ENCODE results near the gene INTS12. TPM values are rescaled to one million over a fixed set of nuclear protein-coding genes. Genes with fewer than 3 reads are reported as not detected.

The INTS12 gene
- polyA plus RNA-seq, 1 donor (not counting 4 experiments of a cell fraction or from before 2014, with no cell fraction given) = 39.8 TPM

DNA sequence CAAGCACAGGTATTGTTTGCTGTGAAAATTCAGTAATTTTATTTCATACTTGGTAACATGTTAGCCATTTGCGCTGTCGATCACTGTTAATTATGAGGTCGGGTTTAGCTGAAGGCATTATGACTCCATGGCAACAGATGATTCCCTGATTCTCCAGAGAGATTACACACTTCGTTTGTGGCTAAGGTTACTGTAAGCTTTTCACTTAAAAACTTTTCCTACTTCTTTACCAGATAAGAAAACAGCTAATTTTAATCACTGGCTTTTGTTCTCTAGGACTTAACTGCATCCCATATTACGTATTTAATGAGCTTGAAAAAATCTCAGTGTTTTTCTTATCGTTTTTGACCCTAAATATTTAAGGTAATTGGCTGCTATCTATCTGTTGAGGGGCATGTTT, 2.2 kb upstream of the INTS12 start:
- peak overlapping the region; percentile 94 for H3K4me2 ChIP-seq (ENCODE audit: control insufficient read depth, extremely low read depth, insufficient read depth, low read depth, low read length)
- DNase-seq (ENCODE audit: low read depth, low spot score) (no peak), FAIRE-seq (peak; percentile 73)
- H3K4me3 ChIP-seq (ENCODE audit: control insufficient read depth in 2 of 3, extremely low read depth in 1 of 3, insufficient read depth in 2 of 3, low read depth in 1 of 3, low read length in 3 of 3) = peak overlapping the region; percentile 4 to 95 (median 89)
- TF ChIP-seq, protein P1, sequence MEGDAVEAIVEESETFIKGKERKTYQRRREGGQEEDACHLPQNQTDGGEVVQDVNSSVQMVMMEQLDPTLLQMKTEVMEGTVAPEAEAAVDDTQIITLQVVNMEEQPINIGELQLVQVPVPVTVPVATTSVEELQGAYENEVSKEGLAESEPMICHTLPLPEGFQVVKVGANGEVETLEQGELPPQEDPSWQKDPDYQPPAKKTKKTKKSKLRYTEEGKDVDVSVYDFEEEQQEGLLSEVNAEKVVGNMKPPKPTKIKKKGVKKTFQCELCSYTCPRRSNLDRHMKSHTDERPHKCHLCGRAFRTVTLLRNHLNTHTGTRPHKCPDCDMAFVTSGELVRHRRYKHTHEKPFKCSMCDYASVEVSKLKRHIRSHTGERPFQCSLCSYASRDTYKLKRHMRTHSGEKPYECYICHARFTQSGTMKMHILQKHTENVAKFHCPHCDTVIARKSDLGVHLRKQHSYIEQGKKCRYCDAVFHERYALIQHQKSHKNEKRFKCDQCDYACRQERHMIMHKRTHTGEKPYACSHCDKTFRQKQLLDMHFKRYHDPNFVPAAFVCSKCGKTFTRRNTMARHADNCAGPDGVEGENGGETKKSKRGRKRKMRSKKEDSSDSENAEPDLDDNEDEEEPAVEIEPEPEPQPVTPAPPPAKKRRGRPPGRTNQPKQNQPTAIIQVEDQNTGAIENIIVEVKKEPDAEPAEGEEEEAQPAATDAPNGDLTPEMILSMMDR (optimal IDR thresholded peaks at IDR 0.05 in 1 of 3, IDR thresholded peaks at IDR 0.05 in 1 of 3, conservative IDR thresholded peaks at IDR 0.05 in 1 of 3; ENCODE audit: extremely low read depth in 1 of 3, insufficient read depth in 2 of 3, low read length in 3 of 3) = no peak
- no peak for TF ChIP-seq EZH2 (IDR thresholded peaks at IDR 0.05; ENCODE audit: low read length)
- H3K79me2 ChIP-seq (ENCODE audit: control insufficient read depth, insufficient read depth, low read length) = peaks cover 75% of the 10 kb centered on the region
- no peaks in the 10 kb centered on the region for H3K36me3 ChIP-seq (ENCODE audit: control insufficient read depth in 2 of 2, extremely low read depth in 1 of 2, insufficient read depth in 2 of 2, low read length in 2 of 2)
- H2AFZ ChIP-seq (ENCODE audit: control insufficient read depth, low read length) = peak overlapping the region; percentile 18
- no peaks in the 10 kb centered on the region for H4K20me1 ChIP-seq (ENCODE audit: control insufficient read depth, extremely low read depth, insufficient read depth, low read length)
- dilution Hi-C loops (cut with MboI; ENCODE audit: extremely low pct_ligation_motif_present, low sequenced_read_pairs) = no loop called here
- H3K4me1 ChIP-seq (ENCODE audit: control insufficient read depth, extremely low read depth, insufficient read depth, low read length) = peaks cover 33% of the 10 kb centered on the region
- no peaks in the 10 kb centered on the region for H3K27me3 ChIP-seq (ENCODE audit: control insufficient read depth, extremely low read depth, insufficient read depth, low read length)
- peak overlapping the region; percentile 67 for H3K27ac ChIP-seq (ENCODE audit: control insufficient read depth, insufficient read depth, low read length)
- H3K9ac ChIP-seq (ENCODE audit: control insufficient read depth, extremely low read depth, insufficient read depth, low read length) = peak overlapping the region; percentile 61
- no peaks in the 10 kb centered on the region for H3K9me1 ChIP-seq (ENCODE audit: control insufficient read depth, extremely low read depth, insufficient read depth, low read length)
- H3K9me3 ChIP-seq (ENCODE audit: control insufficient read depth, low read depth, low read length) = no peaks in the 10 kb centered on the region

DNA sequence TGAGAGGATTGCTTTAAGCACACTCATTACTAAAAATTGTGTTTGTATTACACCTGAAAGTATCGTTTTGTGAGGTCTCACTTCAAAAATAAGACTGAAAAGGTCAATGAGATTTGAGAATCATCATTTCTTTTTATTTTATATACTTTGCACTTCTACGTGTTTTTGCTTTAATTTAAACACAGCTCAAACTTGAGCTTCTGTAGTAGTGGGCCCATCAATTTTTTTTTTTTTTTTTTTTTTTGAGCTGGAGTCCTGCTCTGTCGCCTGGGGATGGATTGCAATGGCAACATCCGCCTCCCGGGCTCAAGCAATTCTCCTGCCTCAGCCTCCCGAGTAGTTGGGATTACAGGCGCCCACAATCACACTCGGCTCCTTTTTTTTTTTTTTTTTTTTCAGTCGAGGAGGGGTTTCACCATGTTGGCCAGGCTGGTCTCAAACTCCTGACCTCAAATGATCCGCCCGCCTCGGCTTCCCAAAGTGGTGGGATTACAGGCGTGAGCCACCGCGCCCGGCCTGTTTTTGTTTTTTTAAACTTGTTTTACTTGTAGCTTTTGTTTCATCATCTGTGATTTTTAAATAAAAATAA, 1.6 kb upstream of the INTS12 start:
- H3K79me2 ChIP-seq (ENCODE audit: control insufficient read depth, insufficient read depth, low read length) = peaks cover 80% of the 10 kb centered on the region
- H3K27me3 ChIP-seq (ENCODE audit: control insufficient read depth, extremely low read depth, insufficient read depth, low read length) = no peaks in the 10 kb centered on the region
- peak overlapping the region; percentile 72 to 95 (median 89) for H3K4me3 ChIP-seq (ENCODE audit: control insufficient read depth in 2 of 3, extremely low read depth in 1 of 3, insufficient read depth in 2 of 3, low read depth in 1 of 3, low read length in 3 of 3)
- H3K4me1 ChIP-seq (ENCODE audit: control insufficient read depth, extremely low read depth, insufficient read depth, low read length) = peaks cover 33% of the 10 kb centered on the region
- peak overlapping the region; percentile 61 for H3K9ac ChIP-seq (ENCODE audit: control insufficient read depth, extremely low read depth, insufficient read depth, low read length)
- TF ChIP-seq, protein P1 (optimal IDR thresholded peaks at IDR 0.05 in 1 of 3, IDR thresholded peaks at IDR 0.05 in 1 of 3, conservative IDR thresholded peaks at IDR 0.05 in 1 of 3; ENCODE audit: extremely low read depth in 1 of 3, insufficient read depth in 2 of 3, low read length in 3 of 3) = no peak
- no peak for TF ChIP-seq EZH2 (IDR thresholded peaks at IDR 0.05; ENCODE audit: low read length)
- no peaks in the 10 kb centered on the region for H4K20me1 ChIP-seq (ENCODE audit: control insufficient read depth, extremely low read depth, insufficient read depth, low read length)
- no peaks in the 10 kb centered on the region for H3K9me1 ChIP-seq (ENCODE audit: control insufficient read depth, extremely low read depth, insufficient read depth, low read length)
- DNase-seq (ENCODE audit: low read depth, low spot score) (no peak), FAIRE-seq (no peak)
- peak overlapping the region; percentile 94 for H3K4me2 ChIP-seq (ENCODE audit: control insufficient read depth, extremely low read depth, insufficient read depth, low read depth, low read length)
- H3K9me3 ChIP-seq (ENCODE audit: control insufficient read depth, low read depth, low read length) = no peaks in the 10 kb centered on the region
- dilution Hi-C loops (cut with MboI; ENCODE audit: extremely low pct_ligation_motif_present, low sequenced_read_pairs) = no loop called here
- H2AFZ ChIP-seq (ENCODE audit: control insufficient read depth, low read length) = peak overlapping the region; percentile 18
- H3K27ac ChIP-seq (ENCODE audit: control insufficient read depth, insufficient read depth, low read length) = peak overlapping the region; percentile 92
- no peaks in the 10 kb centered on the region for H3K36me3 ChIP-seq (ENCODE audit: control insufficient read depth in 2 of 2, extremely low read depth in 1 of 2, insufficient read depth in 2 of 2, low read length in 2 of 2)

All from keratinocyte (primary cell).